22Rv1 (cell line): ENCODE data around the gene CCDC154.

Experiments
- ZFX ChIP-seq: fragments of 450-650 bp; IDR thresholded peaks from 2 replicates; pipeline ENCODE4 v1.6.1; 2017; ENCODE audit warnings: antibody characterized with exemption, borderline replicate concordance
- TF ChIP-seq, protein P1 (sequence below): fragments of 450-650 bp; IDR thresholded peaks from 2 replicates; pipeline ENCODE4 v1.5.1; 2017; ENCODE audit warnings: mild to moderate bottlenecking

DNA sequence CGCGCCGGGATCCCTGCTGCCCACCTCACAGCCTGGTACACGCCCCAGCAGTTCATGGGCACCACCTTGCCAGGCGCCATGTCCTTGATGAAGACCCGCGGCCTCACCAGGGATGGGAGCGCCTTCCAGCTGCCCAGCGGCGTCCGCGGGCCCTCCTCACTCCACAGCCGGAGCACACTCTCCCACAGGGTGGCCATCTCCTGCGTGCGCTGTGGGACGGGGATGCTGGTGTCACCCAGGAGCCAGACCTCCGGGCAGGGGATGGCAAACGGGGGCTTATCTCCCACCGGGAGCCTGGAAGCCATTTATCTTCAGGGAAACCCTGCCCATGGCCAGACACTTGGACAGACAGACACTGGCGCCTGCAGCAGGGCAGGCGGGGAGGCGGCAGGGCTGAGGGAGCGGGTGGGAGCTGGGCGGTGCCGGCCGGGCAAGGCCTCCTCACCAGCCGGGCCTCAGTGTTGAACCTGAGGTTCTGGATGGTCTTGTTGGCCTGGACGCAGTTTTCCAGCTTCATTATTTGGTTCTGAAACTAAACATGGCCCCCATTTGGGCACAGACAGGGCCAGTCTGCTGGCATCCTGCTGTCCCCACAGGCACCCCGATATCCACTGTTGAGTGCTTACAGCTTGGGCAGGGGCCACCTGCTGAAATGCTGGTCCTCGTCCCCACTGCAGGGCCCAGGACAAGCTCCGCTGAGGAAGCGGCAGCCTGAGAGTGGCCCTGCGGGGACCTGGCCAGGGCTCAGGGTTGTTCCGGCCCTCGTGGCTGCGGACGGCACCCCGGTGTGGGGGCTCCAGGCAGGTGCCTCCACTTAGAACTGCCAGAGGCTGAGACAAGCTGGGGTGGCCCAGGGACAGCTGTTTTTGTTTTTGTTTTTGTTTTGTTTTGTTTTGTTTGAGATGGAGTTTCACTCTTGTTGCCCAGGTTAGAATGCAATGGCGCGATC is 9.4 kb downstream of the CCDC154 start:
- TF ChIP-seq, protein P1, sequence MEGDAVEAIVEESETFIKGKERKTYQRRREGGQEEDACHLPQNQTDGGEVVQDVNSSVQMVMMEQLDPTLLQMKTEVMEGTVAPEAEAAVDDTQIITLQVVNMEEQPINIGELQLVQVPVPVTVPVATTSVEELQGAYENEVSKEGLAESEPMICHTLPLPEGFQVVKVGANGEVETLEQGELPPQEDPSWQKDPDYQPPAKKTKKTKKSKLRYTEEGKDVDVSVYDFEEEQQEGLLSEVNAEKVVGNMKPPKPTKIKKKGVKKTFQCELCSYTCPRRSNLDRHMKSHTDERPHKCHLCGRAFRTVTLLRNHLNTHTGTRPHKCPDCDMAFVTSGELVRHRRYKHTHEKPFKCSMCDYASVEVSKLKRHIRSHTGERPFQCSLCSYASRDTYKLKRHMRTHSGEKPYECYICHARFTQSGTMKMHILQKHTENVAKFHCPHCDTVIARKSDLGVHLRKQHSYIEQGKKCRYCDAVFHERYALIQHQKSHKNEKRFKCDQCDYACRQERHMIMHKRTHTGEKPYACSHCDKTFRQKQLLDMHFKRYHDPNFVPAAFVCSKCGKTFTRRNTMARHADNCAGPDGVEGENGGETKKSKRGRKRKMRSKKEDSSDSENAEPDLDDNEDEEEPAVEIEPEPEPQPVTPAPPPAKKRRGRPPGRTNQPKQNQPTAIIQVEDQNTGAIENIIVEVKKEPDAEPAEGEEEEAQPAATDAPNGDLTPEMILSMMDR, result no peak
- TF ChIP-seq ZFX, result no peak
